AG04449 (cell line): ENCODE results near the gene TSC1.

ENCODE experiments used
- CTCF ChIA-PET: fragments of 350-600 bp; formaldehyde crosslinking; extraction: SDS; loops from one replicate; lab custom pipeline; 2021; ENCODE audit warnings: antibody characterized with exemption; lab: Yijun Ruan, JAX
- POLR2A ChIA-PET: fragments of 400-600, 350-600 bp; formaldehyde crosslinking; extraction: SDS; loops from one replicate; lab custom pipeline; 2020; ENCODE audit warnings: antibody characterized with exemption, inconsistent platforms; lab: Yijun Ruan, JAX
- DNase-seq: peaks from one replicate; pipeline ENCODE4 v3.0.0-alpha.2; 2010; ENCODE audit warnings: low read depth, low spot score
- H3K4me3 ChIP-seq: 2 replicates; pipeline ENCODE4 v1.5.1; 2011; ENCODE audit warnings: low read depth, mild to moderate bottlenecking, control low read depth, low read length
- CTCF ChIP-seq: IDR thresholded peaks from one replicate; pipeline ENCODE4 v1.5.1; 2011; ENCODE audit warnings: mild to moderate bottlenecking, moderate library complexity, low read length, control low read depth, inconsistent platforms; ENCODE audit not compliant: insufficient read depth; ENCODE audit errors: missing control alignments

TSC1 gene

GRCh38 chr9:132873403-132873802 lies 71.0 kb downstream of the TSC1 start:
- ChIA-PET POLR2A (no interaction called here), CTCF (interaction anchor here (1.8 kb wide), 1 partner anchor 28 kb away, joined by 5 read pairs; no protein-coding TSS in a partner anchor)
- no peak for TF ChIP-seq CTCF
- DNase-seq = no peak
- no peak overlapping the region for H3K4me3 ChIP-seq

GRCh38 chr9:132869266-132869665 lies 75.2 kb downstream of the TSC1 start:
- ChIA-PET CTCF (no interaction called here), POLR2A (no interaction called here)
- TF ChIP-seq CTCF = no peak
- DNase-seq = no peak
- H3K4me3 ChIP-seq = no peak overlapping the region

GRCh38 chr9:132866898-132867297 lies 77.5 kb downstream of the TSC1 start:
- H3K4me3 ChIP-seq = no peak overlapping the region
- POLR2A ChIA-PET = no interaction called here
- CTCF ChIA-PET = interaction anchor here (1.2 kb wide), 2 partner anchors 10 to 35 kb away, joined by 3 read pairs; no protein-coding TSS in a partner anchor
- no peak for DNase-seq
- no peak for TF ChIP-seq CTCF

- ChIA-PET CTCF (no interaction called here), POLR2A (no interaction called here)
- no peak for TF ChIP-seq CTCF
- no peak overlapping the region for H3K4me3 ChIP-seq
- DNase-seq = no peak
These were observed 79.7 kb downstream of the TSC1 start for GRCh38 chr9:132864691-132865090.

- no peak for DNase-seq
- no peak for TF ChIP-seq CTCF
- POLR2A ChIA-PET = no interaction called here
- CTCF ChIA-PET = no interaction called here
- H3K4me3 ChIP-seq = no peak overlapping the region
These were observed 80.1 kb downstream of the TSC1 start for GRCh38 chr9:132864277-132864676.

- no peak overlapping the region for H3K4me3 ChIP-seq
- ChIA-PET POLR2A (no interaction called here), CTCF (interaction anchor here (1.6 kb wide), 1 partner anchor 109 kb away, joined by 3 read pairs; no protein-coding TSS in a partner anchor)
- no peak for TF ChIP-seq CTCF
- DNase-seq = no peak
These were observed 81.3 kb downstream of the TSC1 start for GRCh38 chr9:132863096-132863495.
